Activated CD4-positive, alpha-beta T cell treated with anti-CD3 and anti-CD28 coated beads, Interleukin-2, amount 10 ng/mL, durations not matched to agents 24 days and 14 days (primary cell): Measurements from ENCODE around the gene MNX1. TPM values are rescaled to one million over a fixed set of nuclear protein-coding genes. Genes with fewer than 3 reads are reported as not detected.

Experiments
- DNase-seq: peaks from one replicate; pipeline ENCODE4 v3.0.0; 2022
- H3K27ac Mint-ChIP-seq: one replicate; pipeline ENCODE4 v1.8.0; 2022; ENCODE audit warnings: mild to moderate bottlenecking, mixed read lengths
- H3K27me3 Mint-ChIP-seq: one replicate; pipeline ENCODE4 v1.8.0; 2022; ENCODE audit warnings: mixed read lengths
- H3K36me3 Mint-ChIP-seq: one replicate; pipeline ENCODE4 v1.8.0; 2022; ENCODE audit warnings: low read depth, mild to moderate bottlenecking, mixed read lengths
- H3K4me1 Mint-ChIP-seq: one replicate; pipeline ENCODE4 v1.8.0; 2021; ENCODE audit warnings: mixed read lengths
- H3K4me3 Mint-ChIP-seq: one replicate; pipeline ENCODE4 v1.8.0; 2022; ENCODE audit warnings: mild to moderate bottlenecking, moderate library complexity, mixed read lengths
- H3K9me3 Mint-ChIP-seq: one replicate; pipeline ENCODE4 v1.8.0; 2021; ENCODE audit warnings: mixed read lengths
- intact Hi-C: fragments of 100-400 bp; cut with micrococcal nuclease; formaldehyde crosslinking; loops from one replicate; pipeline ENCODE4 v1.15.1; 2023
- total RNA-seq: library from RNA; stranded (reverse); gene quantifications from 2 replicates; pipeline ENCODE4 v1.2.3, GENCODE V29; 2022

MNX1 gene
- total RNA-seq, 1 donor from 2014 or later, result not detected

- Mint-ChIP-seq H3K36me3 (peaks cover 66% of the 10 kb centered on the region), H3K27ac (no peak overlapping the region), H3K4me1 (no peaks in the 10 kb centered on the region), H3K9me3 (no peaks in the 10 kb centered on the region), H3K27me3 (no peaks in the 10 kb centered on the region), H3K4me3 (no peak overlapping the region)
- intact Hi-C loops, result no loop called here
- DNase-seq, result no peak
These were observed 42.3 kb downstream of the MNX1 start for GRCh38 chr7:156968183-156968582.

- intact Hi-C loops, result no loop called here
- Mint-ChIP-seq H3K27ac (no peak overlapping the region), H3K36me3 (peaks cover 70% of the 10 kb centered on the region), H3K4me1 (no peaks in the 10 kb centered on the region), H3K27me3 (no peaks in the 10 kb centered on the region), H3K9me3 (no peaks in the 10 kb centered on the region), H3K4me3 (no peak overlapping the region)
- DNase-seq, result no peak
These were observed 44.1 kb downstream of the MNX1 start for GRCh38 chr7:156966387-156966786.

- no peaks in the 10 kb centered on the region for H3K9me3 Mint-ChIP-seq
- H3K36me3 Mint-ChIP-seq, result peaks cover 76% of the 10 kb centered on the region
- DNase-seq, result no peak
- intact Hi-C loops, result no loop called here
- no peaks in the 10 kb centered on the region for H3K27me3 Mint-ChIP-seq
- no peaks in the 10 kb centered on the region for H3K4me1 Mint-ChIP-seq
- H3K27ac Mint-ChIP-seq, result no peak overlapping the region
- no peak overlapping the region for H3K4me3 Mint-ChIP-seq
These were observed 45.5 kb downstream of the MNX1 start for GRCh38 chr7:156964971-156965370.

- Mint-ChIP-seq H3K27me3 (no peaks in the 10 kb centered on the region), H3K4me3 (no peak overlapping the region), H3K36me3 (peaks cover 76% of the 10 kb centered on the region), H3K4me1 (no peaks in the 10 kb centered on the region), H3K9me3 (no peaks in the 10 kb centered on the region), H3K27ac (no peak overlapping the region)
- intact Hi-C loops, result no loop called here
- DNase-seq, result no peak
These were observed 47.0 kb downstream of the MNX1 start for GRCh38 chr7:156963472-156963871.

- H3K4me3 Mint-ChIP-seq, result no peak overlapping the region
- no peaks in the 10 kb centered on the region for H3K27me3 Mint-ChIP-seq
- intact Hi-C loops, result no loop called here
- H3K36me3 Mint-ChIP-seq, result peaks cover 76% of the 10 kb centered on the region
- no peak overlapping the region for H3K27ac Mint-ChIP-seq
- H3K4me1 Mint-ChIP-seq, result no peaks in the 10 kb centered on the region
- no peaks in the 10 kb centered on the region for H3K9me3 Mint-ChIP-seq
- no peak for DNase-seq
These were observed 47.6 kb downstream of the MNX1 start for GRCh38 chr7:156962897-156963296.

- Mint-ChIP-seq H3K27ac (no peak overlapping the region), H3K4me1 (no peaks in the 10 kb centered on the region), H3K9me3 (no peaks in the 10 kb centered on the region), H3K4me3 (no peak overlapping the region), H3K27me3 (no peaks in the 10 kb centered on the region), H3K36me3 (peaks cover 75% of the 10 kb centered on the region)
- no peak for DNase-seq
- intact Hi-C loops, result no loop called here
These were observed 48.3 kb downstream of the MNX1 start for GRCh38 chr7:156962145-156962544.

- H3K27ac Mint-ChIP-seq, result no peak overlapping the region
- H3K9me3 Mint-ChIP-seq, result no peaks in the 10 kb centered on the region
- intact Hi-C loops, result no loop called here
- DNase-seq, result no peak
- H3K4me3 Mint-ChIP-seq, result no peak overlapping the region
- peaks cover 13% of the 10 kb centered on the region for H3K4me1 Mint-ChIP-seq
- H3K36me3 Mint-ChIP-seq, result peaks cover 72% of the 10 kb centered on the region
- H3K27me3 Mint-ChIP-seq, result no peaks in the 10 kb centered on the region
These were observed 53.7 kb downstream of the MNX1 start for GRCh38 chr7:156956727-156957126.

GRCh38 chr7:156954941-156955340, 55.5 kb downstream of the MNX1 start:
- peaks cover 1% of the 10 kb centered on the region for H3K27me3 Mint-ChIP-seq
- no peak for DNase-seq
- no peaks in the 10 kb centered on the region for H3K9me3 Mint-ChIP-seq
- peaks cover 28% of the 10 kb centered on the region for H3K4me1 Mint-ChIP-seq
- no peak overlapping the region for H3K4me3 Mint-ChIP-seq
- H3K27ac Mint-ChIP-seq, result no peak overlapping the region
- H3K36me3 Mint-ChIP-seq, result peaks cover 65% of the 10 kb centered on the region
- intact Hi-C loops, result loop anchor here (5.0 kb wide), 1 partner anchor 387 kb away; no protein-coding TSS in a partner anchor

Other genes with a start within 250 kb of the MNX1 start
- 57.0 and 63.6 TPM in 2 replicates for gene LMBR1, start 117.5 kb downstream of the MNX1 start, total RNA-seq
- gene NOM1, start 61.0 kb downstream of the MNX1 start, total RNA-seq, result 50.5 and 54.5 TPM in 2 replicates
- 89.9 and 95.4 TPM in 2 replicates for gene UBE3C, start 128.3 kb upstream of the MNX1 start, total RNA-seq